Fibroblast of the aortic adventitia (primary cell): ENCODE measurements around the gene TEX12. TPM values are rescaled to one million over a fixed set of nuclear protein-coding genes. Genes with fewer than 3 reads are reported as not detected.

Experiments
- DNase-seq: peaks from one replicate; pipeline ENCODE4 v3.0.0-alpha.2; 2010; ENCODE audit warnings: low read depth
- H3K4me3 ChIP-seq: 2 replicates; pipeline ENCODE4 v1.5.1; 2011; ENCODE audit warnings: low read depth, mild to moderate bottlenecking, control low read depth, low read length, moderate library complexity
- CTCF ChIP-seq: IDR thresholded peaks from 2 replicates; pipeline ENCODE4 v1.5.1; 2011; ENCODE audit warnings: mild to moderate bottlenecking, low read length, control low read depth, inconsistent platforms; ENCODE audit not compliant: insufficient read depth
- total RNA-seq: library from RNA; depleted of rRNA; stranded (reverse); fragments of >200 nt; gene quantifications from 2 replicates; pipeline ENCODE4 v1.2.3, GENCODE V29; 2012; ENCODE audit warnings: low replicate concordance

Gene TEX12
- total RNA-seq, 1 donor = 0.36 TPM

GRCh38 chr11:112132737-112133136 lies 34.4 kb upstream of the TEX12 start:
- TF ChIP-seq CTCF = no peak
- no peak for DNase-seq
- H3K4me3 ChIP-seq = no peak overlapping the region

GRCh38 chr11:112134473-112134872 lies 32.7 kb upstream of the TEX12 start:
- H3K4me3 ChIP-seq = no peak overlapping the region
- DNase-seq = no peak
- no peak for TF ChIP-seq CTCF

- no peak for TF ChIP-seq CTCF
These were observed 23.6 kb upstream of the TEX12 start for GRCh38 chr11:112143597-112143996.

GRCh38 chr11:112150517-112150916 lies 16.7 kb upstream of the TEX12 start:
- no peak for TF ChIP-seq CTCF
- no peak for DNase-seq
- H3K4me3 ChIP-seq = no peak overlapping the region

More at GRCh38 chr11:112143597-112143996, 23.6 kb upstream of the TEX12 start:
- DNase-seq = no peak
- no peak overlapping the region for H3K4me3 ChIP-seq

- DNase-seq = peak; percentile 21
- no peak for TF ChIP-seq CTCF
- no peak overlapping the region for H3K4me3 ChIP-seq
These were observed 10.8 kb upstream of the TEX12 start for GRCh38 chr11:112156153-112156955.

GRCh38 chr11:112156956-112157766 lies 10.0 kb upstream of the TEX12 start:
- TF ChIP-seq CTCF = no peak
- peak; percentile 99 for DNase-seq

More at GRCh38 chr11:112156956-112157766, 10.0 kb upstream of the TEX12 start:
- no peak overlapping the region for H3K4me3 ChIP-seq
